ENCODE results near the gene HAPLN2.
A peak's percentile ranks its signal among the peaks of the same experiment; 100 is the strongest.
"Not testable (repeated sequence)": the region's sequence is repeated elsewhere in the genome, so short reads cannot be mapped to it uniquely, and the experiment has no call there.

HAPLN2 gene

DNA sequence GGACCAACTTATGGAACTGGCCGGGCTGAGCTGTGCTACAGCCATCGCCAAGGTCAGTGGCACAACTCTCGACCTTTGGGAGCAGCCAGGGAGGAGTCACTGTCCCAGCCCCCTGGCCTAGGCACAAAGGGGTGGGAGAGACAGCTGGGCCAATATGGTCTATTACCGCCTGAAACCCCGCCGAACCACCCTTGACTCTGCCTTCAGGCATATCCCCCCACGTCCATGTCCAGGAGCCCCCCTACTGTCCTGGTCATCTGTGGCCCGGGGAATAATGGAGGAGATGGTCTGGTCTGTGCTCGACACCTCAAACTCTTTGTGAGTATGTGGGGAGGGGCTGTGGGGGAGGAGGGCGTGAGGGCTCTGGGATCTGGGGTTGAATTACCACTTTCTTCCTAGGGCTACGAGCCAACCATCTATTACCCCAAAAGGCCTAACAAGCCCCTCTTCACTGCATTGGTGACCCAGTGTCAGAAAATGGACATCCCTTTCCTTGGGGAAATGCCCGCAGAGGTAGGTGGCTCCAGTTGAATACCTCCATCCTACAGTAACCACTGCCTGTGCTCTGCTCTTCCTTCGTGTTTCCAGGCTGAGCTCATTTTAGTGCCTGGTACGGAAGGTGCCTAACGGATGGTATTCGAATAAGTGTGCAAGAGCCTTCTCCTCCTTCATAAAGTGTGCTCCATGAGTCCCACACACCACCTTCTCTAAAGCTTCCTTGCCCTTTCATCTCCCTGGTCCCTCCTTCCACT, 26.9 kb upstream of the HAPLN2 start:
- no peak for DNase-seq

DNA sequence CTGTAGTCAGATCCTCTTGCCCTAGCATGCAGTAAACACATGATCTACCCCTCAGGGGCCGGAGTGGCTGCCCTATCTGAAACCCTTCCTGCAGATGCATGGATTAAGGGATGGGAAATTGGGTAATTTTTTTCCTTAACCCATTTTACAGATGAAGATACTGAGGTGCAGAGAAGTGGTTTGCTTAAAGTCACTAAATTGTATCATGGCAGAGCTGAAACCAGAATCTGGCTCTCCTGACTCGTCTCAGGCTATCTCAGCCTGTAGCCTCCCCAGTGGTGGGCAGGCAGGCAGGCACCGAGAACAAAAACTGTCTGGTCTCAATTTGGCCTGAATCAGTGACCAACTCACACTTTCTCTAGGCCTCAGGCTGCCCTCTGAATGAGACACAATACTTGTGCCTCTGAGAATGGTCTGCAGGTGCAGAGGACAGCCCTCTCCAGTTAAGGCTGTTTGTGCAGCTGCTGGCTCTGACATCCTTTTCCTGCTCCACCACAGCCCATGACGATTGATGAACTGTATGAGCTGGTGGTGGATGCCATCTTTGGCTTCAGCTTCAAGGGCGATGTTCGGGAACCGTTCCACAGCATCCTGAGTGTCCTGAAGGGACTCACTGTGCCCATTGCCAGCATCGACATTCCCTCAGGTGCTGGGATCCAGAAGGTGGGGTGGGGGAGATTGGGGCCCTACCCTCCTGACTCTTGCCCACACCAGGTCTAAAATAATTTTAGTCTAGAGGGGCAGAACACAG, 26.1 kb upstream of the HAPLN2 start:
- no peak for DNase-seq

DNA sequence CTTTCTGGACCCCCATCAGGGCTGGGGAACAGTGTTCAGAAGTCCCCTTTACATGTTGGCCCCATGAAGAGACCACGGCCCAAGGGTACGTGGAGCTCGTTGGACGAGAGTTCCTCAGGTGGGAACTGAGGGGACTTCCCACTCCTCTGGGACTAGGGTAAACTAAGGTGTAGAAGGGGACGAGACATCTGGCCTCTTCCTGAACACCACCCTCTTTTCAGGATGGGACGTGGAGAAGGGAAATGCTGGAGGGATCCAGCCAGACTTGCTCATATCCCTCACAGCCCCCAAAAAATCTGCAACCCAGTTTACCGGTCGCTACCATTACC, 25.6 kb upstream of the HAPLN2 start:
- no peak for DNase-seq

DNA sequence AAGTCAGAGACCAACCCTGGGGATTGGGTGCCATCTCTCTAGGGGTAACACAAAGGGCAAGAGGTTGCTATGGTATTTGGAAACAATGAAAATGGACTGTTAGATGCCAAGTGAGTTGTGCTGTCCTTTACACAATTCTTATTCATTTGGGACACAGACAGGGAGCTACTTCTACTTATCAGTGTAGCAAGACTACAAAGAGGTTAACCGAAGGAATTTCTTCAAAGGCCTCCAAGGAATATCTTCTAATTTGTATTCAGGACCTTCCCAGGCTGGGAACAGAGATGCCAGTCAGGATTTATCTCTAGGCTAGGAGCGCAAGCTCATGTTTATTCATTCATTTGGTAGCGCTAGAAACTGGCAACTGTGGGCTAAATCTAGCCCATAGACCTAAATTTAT, 25.0 kb upstream of the HAPLN2 start:
- DNase-seq, result no peak

DNA sequence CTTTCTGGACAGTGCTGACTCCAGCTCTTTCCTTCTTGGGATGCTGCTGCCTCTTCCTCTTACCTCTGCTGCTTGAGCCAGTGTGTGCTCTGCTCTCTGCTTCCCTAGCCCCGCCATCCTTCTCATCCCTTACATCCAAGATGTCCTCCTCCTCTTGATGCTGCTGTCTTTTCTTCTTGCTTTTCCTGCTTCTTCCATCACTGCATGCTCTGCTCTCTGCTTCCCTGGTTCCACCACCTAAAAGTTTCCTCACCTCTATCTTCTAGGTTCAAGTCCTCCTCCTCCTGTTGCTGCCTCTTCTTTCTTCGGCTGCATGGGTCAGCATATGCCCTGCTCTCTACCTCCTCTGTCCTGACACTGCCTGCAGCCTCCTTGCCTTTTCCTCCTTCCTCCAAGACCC, 24.2 kb upstream of the HAPLN2 start:
- no peak for DNase-seq

DNA sequence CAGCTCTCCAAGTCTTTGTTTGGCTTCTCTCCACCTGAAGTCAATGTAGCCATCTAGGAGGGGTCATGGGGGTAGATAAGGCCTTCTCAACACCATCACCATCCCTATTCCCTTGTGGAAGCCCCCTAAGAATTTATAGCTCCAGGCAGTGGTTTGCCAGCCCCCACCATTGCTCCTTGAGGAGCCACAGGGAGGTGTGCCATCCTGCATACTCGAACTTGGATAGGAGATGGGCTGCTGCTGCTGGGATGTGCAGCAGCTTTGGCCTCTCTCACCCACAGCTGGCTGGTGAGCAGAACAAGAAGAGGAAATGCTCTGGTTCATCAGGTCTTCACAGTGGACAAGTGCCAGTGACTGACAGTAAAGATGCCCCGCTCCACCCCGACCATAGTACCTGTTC, 22.8 kb upstream of the HAPLN2 start:
- DNase-seq, result no peak

DNA sequence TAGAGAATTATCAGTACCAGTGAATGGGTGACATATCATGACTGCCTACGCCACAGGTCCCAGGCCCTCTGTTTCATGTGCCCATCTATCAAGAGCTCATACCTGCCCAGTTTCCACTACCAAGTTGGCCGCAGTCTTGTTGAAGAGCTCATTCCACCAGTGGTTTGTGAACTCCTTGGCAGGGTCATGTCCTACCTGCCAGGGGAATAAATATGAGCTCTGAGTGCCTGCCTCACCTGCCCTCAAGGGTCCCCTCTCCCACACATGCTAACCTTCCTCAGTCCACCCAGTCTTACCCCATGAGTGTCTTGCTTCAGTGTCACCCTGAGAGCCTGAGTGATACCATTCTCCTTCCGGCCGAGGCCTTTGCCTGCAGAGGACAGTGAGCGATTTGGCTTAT, 21.1 kb upstream of the HAPLN2 start:
- no peak for DNase-seq

DNA sequence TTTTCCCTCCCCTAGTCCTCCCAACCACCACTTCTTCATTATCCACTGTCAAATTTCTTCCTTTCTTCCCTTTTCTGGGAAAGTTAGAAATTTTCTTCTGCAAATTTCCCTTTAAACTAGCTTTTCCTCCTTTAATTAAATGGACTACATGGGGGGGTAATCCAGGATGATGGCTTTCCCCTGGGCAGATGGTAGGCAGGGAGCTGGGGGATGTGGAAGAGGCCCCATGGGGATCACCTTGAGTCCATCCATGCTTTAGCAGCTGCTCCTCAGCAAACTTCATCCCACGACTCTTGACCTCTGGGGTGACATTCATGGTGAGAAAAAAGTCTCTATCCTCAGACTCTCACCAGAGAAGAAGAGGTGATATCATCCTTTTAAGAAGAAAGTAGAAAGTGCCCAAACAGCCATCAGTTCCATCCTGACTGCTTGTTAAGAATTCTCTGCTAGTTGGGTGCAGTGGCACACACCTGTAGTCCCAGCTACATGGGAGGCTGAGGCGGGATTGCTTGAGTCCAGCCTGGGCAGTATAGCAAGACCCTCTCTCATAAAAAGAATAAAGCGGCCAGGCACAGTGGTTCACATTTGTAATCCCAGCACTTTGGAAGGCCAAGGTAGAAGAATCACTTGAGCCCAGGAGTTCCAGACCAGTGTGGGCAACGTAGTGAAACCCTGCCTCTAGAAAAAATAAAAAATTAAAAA, 20.3 kb upstream of the HAPLN2 start:
- no peak for DNase-seq

DNA sequence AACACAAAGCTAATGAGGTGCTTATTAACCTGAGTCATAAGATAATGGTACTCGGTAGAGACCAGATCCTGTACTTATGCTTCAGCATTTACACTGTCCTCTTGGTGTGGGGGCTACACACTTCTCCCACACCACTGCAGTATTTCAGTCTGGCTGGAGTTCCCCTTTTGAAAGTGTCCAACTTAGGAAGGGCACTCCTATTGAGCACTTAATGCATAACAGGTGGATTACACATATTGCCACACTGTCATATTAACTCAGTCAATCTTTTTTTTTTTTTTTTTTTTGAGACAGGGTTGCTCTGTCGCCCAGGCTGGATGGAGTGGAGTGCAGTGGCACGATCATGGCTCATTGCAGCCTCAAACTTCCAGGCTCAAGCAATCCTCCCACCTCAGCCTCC, 19.4 kb upstream of the HAPLN2 start:
- DNase-seq, result no peak

DNA sequence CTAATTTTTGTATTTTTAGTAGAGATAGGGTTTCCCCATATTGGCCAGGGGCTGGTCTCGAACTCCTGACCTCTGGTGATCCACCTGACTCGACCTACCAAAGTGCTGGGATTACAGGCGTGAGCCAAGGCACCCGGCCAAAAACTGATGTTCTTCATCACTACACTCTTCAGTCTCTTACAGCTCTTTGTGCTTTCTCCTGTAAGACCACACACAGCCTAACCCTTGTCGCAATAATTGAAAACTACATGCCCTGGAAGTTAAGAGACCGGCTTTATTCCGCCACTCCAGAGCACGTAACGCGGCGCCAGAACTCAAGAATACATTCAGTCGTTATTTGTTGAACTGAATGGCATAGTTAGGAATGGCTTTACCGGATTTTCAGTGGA, 18.5 kb upstream of the HAPLN2 start:
- DNase-seq, result peak; percentile 7

DNA sequence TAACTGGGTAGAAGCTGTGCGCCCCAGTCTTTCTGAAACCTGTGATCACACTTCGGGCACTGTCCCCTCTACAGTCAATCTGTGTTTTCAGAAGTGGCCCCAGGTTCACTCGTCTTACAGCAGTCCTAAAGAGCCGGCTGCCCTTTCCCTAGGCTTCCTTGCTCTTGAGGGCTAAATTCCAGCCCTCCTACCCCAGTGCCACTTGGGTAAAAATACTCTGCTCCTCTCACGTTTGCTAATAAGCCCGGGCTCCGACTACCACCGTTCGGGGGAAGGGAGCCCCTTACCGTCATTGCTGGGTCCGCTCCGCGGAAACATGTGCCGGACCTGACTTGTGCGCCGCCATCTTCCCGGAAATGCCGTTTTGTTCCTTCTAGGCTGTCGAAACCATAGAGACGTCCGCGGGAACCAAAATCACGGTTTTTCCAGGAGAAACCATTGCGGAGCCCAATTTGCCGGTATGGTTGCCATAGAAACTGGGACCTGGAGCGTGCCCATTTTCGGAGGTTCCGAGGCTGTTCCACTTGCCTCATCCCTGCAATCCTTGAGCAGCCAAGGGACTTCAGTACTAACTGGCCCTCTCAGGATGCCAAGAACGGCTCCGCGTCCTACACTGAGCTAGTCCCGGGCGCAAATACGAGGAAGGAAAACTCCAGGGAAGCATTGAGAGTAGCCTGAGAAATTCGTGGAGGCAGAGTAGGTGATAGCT, 17.9 kb upstream of the HAPLN2 start, which contains the start of gene GPATCH4:
Gene GPATCH4, minus strand, starts transcription at position 358 of the 709 bp plus-strand sequence.
- DNase-seq, result peak; percentile 93

DNA sequence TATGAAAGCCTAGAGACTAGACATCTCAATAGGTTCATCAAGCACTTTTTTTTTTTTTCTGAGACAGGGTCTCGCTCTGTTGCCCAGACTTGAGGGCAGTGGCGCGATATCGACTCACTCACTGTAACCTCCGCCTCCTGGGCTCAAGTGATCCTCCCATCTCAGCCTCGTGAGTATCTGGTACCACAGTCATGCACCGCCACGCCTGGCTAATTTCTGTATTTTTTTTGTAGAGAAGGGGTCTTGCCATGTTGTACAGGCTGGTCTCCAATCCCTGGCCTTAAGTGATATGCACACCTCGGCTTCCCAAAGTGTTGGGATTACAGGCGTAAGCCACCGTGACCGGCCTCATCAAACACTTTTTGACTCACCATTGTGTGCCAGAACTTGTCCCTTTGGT, 17.3 kb upstream of the HAPLN2 start:
- no peak for DNase-seq

DNA sequence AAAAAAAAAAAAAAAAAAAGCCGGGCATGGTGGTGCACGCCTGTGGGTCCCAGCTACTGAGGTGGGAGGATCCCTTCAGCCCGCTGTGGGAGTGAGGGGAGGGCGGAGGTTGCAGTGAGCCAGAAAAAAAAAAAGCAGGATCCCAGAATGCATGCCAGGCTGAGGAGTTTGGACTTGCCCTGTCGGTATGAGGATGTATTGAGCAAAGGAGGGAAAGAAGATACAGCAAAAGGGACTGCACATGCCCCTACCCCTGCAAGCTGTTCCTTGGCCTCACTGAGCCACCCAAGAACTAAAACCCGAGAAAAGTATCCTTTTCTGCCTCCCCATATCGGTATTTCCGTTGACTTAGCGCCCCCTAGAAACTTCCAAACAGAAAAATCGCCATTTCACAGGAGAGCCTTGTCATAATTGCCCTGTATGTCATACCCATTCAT, 16.6 kb upstream of the HAPLN2 start:
- peak; percentile 20 for DNase-seq

DNA sequence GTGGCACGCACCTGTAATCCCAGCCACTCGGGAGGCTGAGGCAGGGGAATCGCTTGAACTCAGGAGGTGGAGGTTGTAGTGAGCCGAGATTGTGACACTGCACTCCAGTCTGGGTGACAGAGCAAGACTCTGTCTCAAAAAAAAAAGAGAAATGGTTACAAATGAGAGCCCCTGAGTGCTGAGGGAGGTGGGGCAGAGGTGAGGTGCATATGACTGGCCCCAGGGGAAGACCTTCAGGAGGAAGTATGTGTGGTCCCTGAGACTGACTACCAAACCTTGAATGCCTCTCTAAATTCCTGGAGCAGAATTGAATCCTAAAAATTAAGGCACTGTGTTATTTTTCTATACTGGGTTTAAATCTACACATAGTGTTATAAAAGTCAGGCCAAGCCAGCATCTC, 11.9 kb upstream of the HAPLN2 start:
- not testable (repeated sequence) for DNase-seq

DNA sequence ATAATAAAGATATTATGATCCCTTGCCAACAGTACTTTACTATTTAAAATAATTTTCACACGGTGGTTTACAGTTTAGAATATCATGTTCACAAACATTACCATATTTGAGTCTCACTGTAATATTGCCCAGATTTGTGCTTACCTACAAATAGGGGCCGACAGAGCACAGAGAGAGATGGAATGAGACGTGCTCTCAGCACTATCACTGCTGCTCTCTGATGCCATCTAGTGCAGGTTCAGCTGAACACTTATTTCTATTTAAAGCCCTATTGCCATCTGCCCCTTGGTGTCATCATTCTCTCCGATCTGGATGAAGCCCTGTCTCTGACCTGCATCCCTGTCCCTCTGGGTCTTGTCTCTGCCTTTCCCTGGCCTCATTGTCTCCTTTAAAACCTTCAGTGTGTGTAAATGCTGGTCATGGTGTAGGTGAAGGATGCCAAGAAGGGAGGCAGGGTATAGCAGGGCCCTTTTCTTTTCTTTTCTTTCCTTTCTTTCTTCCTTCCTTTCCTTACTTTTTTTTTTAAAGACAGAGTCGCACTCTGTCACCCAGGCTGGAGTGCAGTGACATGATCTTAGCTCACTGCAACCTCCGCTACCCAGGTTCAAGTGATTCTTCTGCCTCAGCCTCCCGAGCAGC, 11.1 kb upstream of the HAPLN2 start:
- DNase-seq, result peak; percentile 77

DNA sequence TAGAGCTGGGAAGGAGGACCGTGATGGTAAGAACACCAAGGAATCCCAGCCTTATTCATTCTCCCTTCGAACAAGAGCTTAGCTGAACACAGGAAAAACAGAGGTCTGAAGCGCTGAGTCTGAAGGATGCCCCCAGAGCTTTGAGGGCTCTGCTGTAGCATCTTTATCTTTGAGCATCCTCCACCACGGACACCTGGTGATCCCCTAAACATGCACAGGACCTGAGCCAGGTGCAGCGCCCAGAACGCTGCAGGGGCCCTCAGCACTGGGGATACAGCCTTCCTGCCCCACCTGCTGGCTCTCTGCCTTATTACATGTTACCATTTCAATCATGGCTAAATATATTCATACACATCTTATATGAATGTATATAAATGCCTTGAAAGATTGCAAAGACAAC, 10.2 kb upstream of the HAPLN2 start:
- DNase-seq, result peak; percentile 17

DNA sequence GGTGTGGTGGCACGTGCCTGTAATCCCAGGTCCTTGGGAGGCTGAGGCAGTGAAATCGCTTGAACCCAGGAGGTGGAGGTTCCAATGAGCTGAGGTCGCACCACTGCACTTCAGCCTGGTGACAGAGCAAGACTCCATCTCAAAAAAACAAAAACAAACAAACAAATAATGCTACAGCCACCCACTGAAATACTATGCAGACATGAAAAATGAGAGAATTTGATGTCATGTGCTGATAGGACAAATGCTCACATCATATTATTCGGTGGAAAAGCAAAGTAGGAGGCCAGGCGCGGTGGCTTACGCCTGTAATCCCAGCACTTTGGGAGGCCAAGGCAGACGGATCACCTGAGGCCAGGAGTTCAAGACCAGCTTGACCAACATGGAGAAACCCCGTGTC, 9.1 kb upstream of the HAPLN2 start:
- not testable (repeated sequence) for DNase-seq

DNA sequence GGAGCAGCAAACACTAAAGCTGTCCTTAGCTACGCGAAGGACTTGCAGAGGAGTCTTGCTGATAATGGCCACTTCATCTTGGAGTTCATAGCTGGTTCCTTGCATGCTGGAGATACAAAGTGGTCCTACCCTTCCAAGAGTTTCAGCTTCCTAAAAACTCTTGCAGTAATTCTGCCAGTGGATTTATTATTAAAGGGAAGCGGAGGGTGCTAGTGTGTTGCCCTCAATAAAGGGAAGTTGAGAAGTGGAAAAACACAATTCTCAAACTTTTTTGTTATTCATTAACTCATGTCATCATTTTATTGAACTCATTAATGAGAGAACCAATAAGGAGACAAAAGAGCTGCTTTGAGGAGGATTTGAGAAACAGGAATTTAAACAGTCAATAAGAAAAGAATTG, 6.5 kb upstream of the HAPLN2 start:
- no peak for DNase-seq

DNA sequence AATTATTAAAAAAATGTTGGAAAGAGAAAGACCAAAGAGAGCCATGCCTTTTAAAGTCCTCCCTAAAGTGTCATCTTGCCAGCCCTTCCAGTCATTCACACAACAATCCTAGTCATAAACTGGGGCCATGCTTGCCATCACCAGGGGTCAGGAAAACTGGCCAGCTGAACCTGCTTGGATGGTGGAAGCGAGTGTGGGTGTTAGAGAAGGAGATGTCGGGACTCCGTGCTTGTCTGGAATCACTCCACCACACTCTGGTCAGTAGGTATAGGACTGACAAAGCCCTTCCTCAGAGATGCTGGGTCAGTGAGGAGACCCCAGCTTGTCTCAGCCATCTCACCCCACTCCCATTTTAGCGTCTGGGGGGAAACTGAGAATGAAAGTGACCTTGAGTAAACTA, 3.3 kb upstream of the HAPLN2 start:
- DNase-seq, result no peak

DNA sequence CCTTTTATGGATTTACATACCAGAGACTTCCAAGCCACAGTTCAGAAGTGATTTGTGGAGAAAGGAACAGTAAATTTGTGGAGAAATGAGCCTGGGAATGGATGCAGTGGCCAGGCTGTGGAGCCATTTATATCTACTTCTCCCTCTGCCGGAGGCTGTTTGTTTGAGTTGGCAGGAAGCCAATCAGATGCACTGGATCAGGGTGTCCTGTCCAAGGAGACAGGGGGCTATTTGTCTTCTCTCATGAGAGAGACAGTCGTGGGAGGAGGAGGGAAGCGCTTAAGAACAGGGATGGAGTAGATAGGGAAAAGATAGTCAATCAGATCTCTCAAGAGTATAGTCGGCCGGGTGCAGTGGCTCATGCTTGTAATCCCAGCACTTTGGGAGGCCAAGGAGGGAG, 2.8 kb upstream of the HAPLN2 start:
- DNase-seq, result peak; percentile 35

DNA sequence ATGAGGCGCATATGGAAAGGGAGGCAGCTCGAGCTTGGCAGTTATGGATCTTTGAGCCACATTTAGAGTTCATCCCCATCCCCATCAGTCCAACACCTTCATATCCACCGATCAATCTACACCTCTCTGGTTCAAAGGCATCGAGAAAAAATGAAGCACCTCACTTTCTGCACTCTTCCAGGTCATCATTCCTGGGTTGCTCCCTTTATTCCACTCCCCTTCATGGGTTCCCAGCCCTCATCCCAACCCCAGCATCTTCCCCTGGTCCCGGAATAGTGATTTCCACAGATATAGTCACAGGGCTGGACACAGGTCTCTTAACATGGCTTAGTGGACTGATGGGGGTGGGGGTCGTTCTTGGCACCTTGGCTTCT, 354 bp downstream of the HAPLN2 start:
- DNase-seq, result no peak

DNA sequence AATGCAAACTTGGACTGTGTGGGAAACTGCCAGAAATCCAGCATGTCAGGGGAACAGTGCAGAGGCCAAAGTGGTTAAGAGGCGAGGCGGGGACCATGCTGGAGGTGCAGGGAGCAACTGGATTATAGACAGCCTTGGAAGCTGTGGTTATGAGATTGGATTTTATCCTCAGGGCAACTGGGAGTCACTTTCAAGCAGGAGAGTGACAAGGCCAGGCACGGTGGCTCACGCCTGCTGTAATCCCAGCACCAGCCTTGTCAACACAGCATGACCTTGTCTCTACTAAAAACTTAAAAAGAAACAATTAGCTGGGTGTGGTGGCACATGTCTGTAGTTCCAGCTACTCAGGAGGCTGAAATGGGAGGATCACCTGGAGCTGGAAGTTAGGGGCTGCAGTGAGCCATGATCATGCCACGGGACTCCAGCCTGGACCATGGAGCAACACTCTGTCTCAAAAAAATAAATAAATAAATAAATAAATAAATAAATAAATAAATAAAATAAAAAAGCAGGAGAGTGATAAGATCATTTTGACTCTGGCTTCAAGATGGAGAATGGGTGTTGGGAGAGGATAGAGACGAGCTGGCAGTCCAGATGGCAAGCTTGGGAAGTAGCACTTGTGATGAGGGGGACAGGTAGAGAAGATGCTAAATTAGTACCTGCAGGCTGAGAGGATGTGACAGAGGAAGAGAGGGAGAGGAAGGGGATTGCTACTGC, 3.5 kb downstream of the HAPLN2 start:
- no peak for DNase-seq
